Lower leg skin (tissue), 3 donors: ENCODE results near the gene SPRYD7.

Source experiments
- POLR2A ChIP-seq, 2 donors: fragments of 450-650 bp; IDR thresholded peaks; one replicate each; pipeline ENCODE4 v1.6.1; 2016 to 2017; ENCODE audit warnings: antibody characterized with exemption in 2 of 2, mild to moderate bottlenecking in 1 of 2, moderate library complexity in 1 of 2
- TF ChIP-seq, protein P1 (sequence below), 3 donors: fragments of 450-650 bp; IDR thresholded peaks; one replicate each; pipeline ENCODE4 v1.5.1; 2016; ENCODE audit warnings: antibody characterized with exemption in 3 of 3, mild to moderate bottlenecking in 3 of 3, moderate library complexity in 2 of 3

- TF ChIP-seq, protein P1, sequence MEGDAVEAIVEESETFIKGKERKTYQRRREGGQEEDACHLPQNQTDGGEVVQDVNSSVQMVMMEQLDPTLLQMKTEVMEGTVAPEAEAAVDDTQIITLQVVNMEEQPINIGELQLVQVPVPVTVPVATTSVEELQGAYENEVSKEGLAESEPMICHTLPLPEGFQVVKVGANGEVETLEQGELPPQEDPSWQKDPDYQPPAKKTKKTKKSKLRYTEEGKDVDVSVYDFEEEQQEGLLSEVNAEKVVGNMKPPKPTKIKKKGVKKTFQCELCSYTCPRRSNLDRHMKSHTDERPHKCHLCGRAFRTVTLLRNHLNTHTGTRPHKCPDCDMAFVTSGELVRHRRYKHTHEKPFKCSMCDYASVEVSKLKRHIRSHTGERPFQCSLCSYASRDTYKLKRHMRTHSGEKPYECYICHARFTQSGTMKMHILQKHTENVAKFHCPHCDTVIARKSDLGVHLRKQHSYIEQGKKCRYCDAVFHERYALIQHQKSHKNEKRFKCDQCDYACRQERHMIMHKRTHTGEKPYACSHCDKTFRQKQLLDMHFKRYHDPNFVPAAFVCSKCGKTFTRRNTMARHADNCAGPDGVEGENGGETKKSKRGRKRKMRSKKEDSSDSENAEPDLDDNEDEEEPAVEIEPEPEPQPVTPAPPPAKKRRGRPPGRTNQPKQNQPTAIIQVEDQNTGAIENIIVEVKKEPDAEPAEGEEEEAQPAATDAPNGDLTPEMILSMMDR (IDR thresholded peaks at IDR 0.05) = no peak
- TF ChIP-seq POLR2A (IDR thresholded peaks at IDR 0.05) = no peak
Measured at GRCh38 chr13:49939321-49939720, 3.2 kb upstream of the SPRYD7 start.
